Hepatocyte (in vitro differentiated cells): ENCODE data around the gene GATAD2A. TPM values are rescaled to one million over a fixed set of nuclear protein-coding genes. Genes with fewer than 3 reads are reported as not detected.

Experiments used
- DNase-seq: peaks from one replicate; pipeline ENCODE4 v3.0.0-alpha.2; 2016; ENCODE audit warnings: low spot score
- H2AFZ ChIP-seq: fragments of 200-600 bp; sonication (generic); 2 replicates; pipeline ENCODE4 v1.6.0; 2016; ENCODE audit warnings: antibody characterized with exemption, mild to moderate bottlenecking
- H3K27ac ChIP-seq: fragments of 200-600 bp; sonication (generic); 2 replicates; pipeline ENCODE4 v1.5.1; 2016; ENCODE audit warnings: mild to moderate bottlenecking
- H3K27me3 ChIP-seq: fragments of 200-600 bp; sonication (generic); 2 replicates; pipeline ENCODE4 v1.6.1; 2016
- H3K36me3 ChIP-seq: fragments of 200-600 bp; sonication (generic); replicated peaks from 2 replicates; pipeline ENCODE4 v1.5.1; 2016; ENCODE audit warnings: low read depth; ENCODE audit not compliant: insufficient read depth
- H3K4me1 ChIP-seq: fragments of 200-600 bp; sonication (generic); 2 replicates; pipeline ENCODE4 v1.5.1; 2016; ENCODE audit warnings: mild to moderate bottlenecking, moderate library complexity; ENCODE audit not compliant: insufficient read depth
- H3K4me2 ChIP-seq: fragments of 200-600 bp; sonication (generic); 2 replicates; pipeline ENCODE4 v1.6.0; 2016
- H3K4me3 ChIP-seq: fragments of 200-600 bp; sonication (generic); 2 replicates; pipeline ENCODE4 v1.5.1; 2016; ENCODE audit warnings: mild to moderate bottlenecking
- H3K79me2 ChIP-seq: fragments of 200-600 bp; sonication (generic); 2 replicates; pipeline ENCODE4 v1.6.0; 2017; ENCODE audit warnings: mild to moderate bottlenecking
- H3K9me2 ChIP-seq: fragments of 200-600 bp; sonication (generic); replicated peaks from 2 replicates; pipeline ENCODE4 v1.6.0; 2017; ENCODE audit warnings: mild to moderate bottlenecking; ENCODE audit not compliant: insufficient read depth
- H3K9me3 ChIP-seq: fragments of 200-600 bp; sonication (generic); 2 replicates; pipeline ENCODE4 v1.5.1; 2016; ENCODE audit warnings: low read depth, mild to moderate bottlenecking
- H4K20me1 ChIP-seq: fragments of 200-600 bp; sonication (generic); 2 replicates; pipeline ENCODE4 v1.6.0; 2016; ENCODE audit warnings: mild to moderate bottlenecking; ENCODE audit not compliant: insufficient read depth, poor library complexity, severe bottlenecking
- CTCF ChIP-seq: fragments of 200-600 bp; sonication (generic); IDR thresholded peaks from 2 replicates; pipeline ENCODE4 v1.5.1; 2016; ENCODE audit warnings: antibody characterized with exemption, mild to moderate bottlenecking; ENCODE audit not compliant: poor library complexity
- EZH2 ChIP-seq: fragments of 200-600 bp; sonication (generic); IDR thresholded peaks from 2 replicates; pipeline ENCODE4 v1.6.1; 2016; ENCODE audit warnings: antibody characterized with exemption, mild to moderate bottlenecking, borderline replicate concordance
- EZH2phosphoT487 ChIP-seq: fragments of 200-600 bp; sonication (generic); IDR thresholded peaks from one replicate; pipeline ENCODE4 v1.6.1; 2018; ENCODE audit warnings: antibody characterized with exemption, mild to moderate bottlenecking, low read depth, moderate library complexity; ENCODE audit not compliant: unreplicated experiment, severe bottlenecking
- WGBS: methylation state at CpG from one replicate; pipeline ENCODE4 v1.1.6; 2016; ENCODE audit warnings: low lambda C conversion rate; ENCODE audit errors: missing lambda C conversion rate; 5-methylcytosine and 5-hydroxymethylcytosine counted together
- polyA plus RNA-seq: library from polyadenylated mRNA; unstranded; fragments of >200 nt; fragmentation: Nextera tagmentation; extraction: Ambion mirVana; gene quantifications from 2 replicates; pipeline ENCODE4 v1.2.1, GENCODE V29; 2016
- total RNA-seq: library from RNA; depleted of rRNA; stranded (reverse); fragments of >200 nt; gene quantifications from 2 replicates; pipeline ENCODE4 v1.2.3, GENCODE V29; 2014

GATAD2A gene
- total and polyA plus RNA-seq, 2 experiments from 2014 or later = 35.3 to 35.7 TPM

DNA sequence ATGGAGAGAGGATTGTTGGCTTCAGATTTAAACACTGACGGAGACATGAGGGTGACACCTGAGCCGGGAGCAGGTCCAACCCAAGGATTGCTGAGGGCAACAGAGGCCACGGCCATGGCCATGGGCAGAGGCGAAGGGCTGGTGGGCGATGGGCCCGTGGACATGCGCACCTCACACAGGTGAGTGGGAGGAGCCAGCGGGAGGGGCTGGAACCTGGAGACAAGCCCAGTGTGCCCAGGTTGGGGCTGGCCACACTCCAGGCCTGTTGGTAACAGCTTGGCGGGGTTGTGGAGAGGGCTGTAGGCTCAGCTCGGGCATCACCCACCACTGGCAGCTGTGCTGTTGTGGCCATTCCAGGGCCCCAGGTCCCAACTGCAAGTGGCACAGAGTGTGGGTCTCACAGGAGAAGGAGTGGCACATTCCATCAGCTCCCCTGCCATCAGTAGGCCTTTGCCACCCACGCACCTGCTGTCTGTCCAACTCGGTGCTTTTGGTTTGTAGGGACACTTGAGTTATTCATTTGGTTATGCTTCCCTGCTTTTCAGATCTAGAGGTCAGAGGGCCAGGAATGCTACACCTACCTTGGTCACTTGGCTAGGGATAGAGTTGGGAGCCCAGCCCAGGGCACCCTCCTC is 60.1 kb downstream of the GATAD2A start:
- no peaks in the 10 kb centered on the region for H3K27me3 ChIP-seq
- peaks cover 47% of the 10 kb centered on the region for H3K4me1 ChIP-seq
- DNase-seq = no peak
- H2AFZ ChIP-seq = no peak overlapping the region
- peaks cover 12% of the 10 kb centered on the region for H4K20me1 ChIP-seq
- TF ChIP-seq EZH2phosphoT487 (no peak), CTCF (no peak), EZH2 (no peak)
- no peak overlapping the region for H3K4me2 ChIP-seq
- no peaks in the 10 kb centered on the region for H3K9me2 ChIP-seq
- peak overlapping the region; percentile 94 for H3K27ac ChIP-seq
- H3K9me3 ChIP-seq = peaks cover 25% of the 10 kb centered on the region
- WGBS = 96% methylated on average over 12 of the region's 12 CpGs
- H3K79me2 ChIP-seq = peaks cover 83% of the 10 kb centered on the region
- H3K36me3 ChIP-seq = peaks cover 8% of the 10 kb centered on the region
- H3K4me3 ChIP-seq = no peak overlapping the region

- H3K9me3 ChIP-seq = peaks cover 25% of the 10 kb centered on the region
- WGBS = 98% methylated on average over 6 of the region's 6 CpGs
- no peaks in the 10 kb centered on the region for H3K27me3 ChIP-seq
- DNase-seq = no peak
- TF ChIP-seq CTCF = no peak
- TF ChIP-seq EZH2phosphoT487 = no peak
- no peak for TF ChIP-seq EZH2
- no peak overlapping the region for H2AFZ ChIP-seq
- peaks cover 8% of the 10 kb centered on the region for H3K36me3 ChIP-seq
- H3K79me2 ChIP-seq = peaks cover 82% of the 10 kb centered on the region
- no peak overlapping the region for H3K27ac ChIP-seq
- no peak overlapping the region for H3K4me2 ChIP-seq
- H3K9me2 ChIP-seq = no peaks in the 10 kb centered on the region
- peaks cover 41% of the 10 kb centered on the region for H3K4me1 ChIP-seq
- no peak overlapping the region for H3K4me3 ChIP-seq
- peaks cover 8% of the 10 kb centered on the region for H4K20me1 ChIP-seq
Observed at GRCh38 chr19:19466201-19466600, 60.7 kb downstream of the GATAD2A start.

- no peak overlapping the region for H2AFZ ChIP-seq
- no peaks in the 10 kb centered on the region for H4K20me1 ChIP-seq
- no peak overlapping the region for H3K4me2 ChIP-seq
- no peak overlapping the region for H3K4me3 ChIP-seq
- no peaks in the 10 kb centered on the region for H3K27me3 ChIP-seq
- no peak for DNase-seq
- H3K9me2 ChIP-seq = no peaks in the 10 kb centered on the region
- peaks cover 80% of the 10 kb centered on the region for H3K79me2 ChIP-seq
- H3K36me3 ChIP-seq = peaks cover 8% of the 10 kb centered on the region
- WGBS = 100% methylated on average over 2 of the region's 2 CpGs
- peaks cover 17% of the 10 kb centered on the region for H3K4me1 ChIP-seq
- H3K9me3 ChIP-seq = peaks cover 25% of the 10 kb centered on the region
- TF ChIP-seq CTCF (no peak), EZH2phosphoT487 (no peak), EZH2 (no peak)
- H3K27ac ChIP-seq = no peak overlapping the region
Observed at GRCh38 chr19:19468424-19469050, 63.1 kb downstream of the GATAD2A start.
